Stimulated activated CD8-positive, alpha-beta memory T cell treated with anti-CD3 and anti-CD28 coated beads, Interleukin-7, amount 100 ng/mL, for 24 hours (primary cell): ENCODE data around the gene CFAP20.
"Not testable (repeated sequence)": the region's sequence is repeated elsewhere in the genome, so short reads cannot be mapped to it uniquely, and the experiment has no call there.

Source experiments
- DNase-seq: peaks from one replicate; pipeline ENCODE4 v3.0.0-alpha.2; 2020; ENCODE audit warnings: low read depth

CFAP20 gene

DNA sequence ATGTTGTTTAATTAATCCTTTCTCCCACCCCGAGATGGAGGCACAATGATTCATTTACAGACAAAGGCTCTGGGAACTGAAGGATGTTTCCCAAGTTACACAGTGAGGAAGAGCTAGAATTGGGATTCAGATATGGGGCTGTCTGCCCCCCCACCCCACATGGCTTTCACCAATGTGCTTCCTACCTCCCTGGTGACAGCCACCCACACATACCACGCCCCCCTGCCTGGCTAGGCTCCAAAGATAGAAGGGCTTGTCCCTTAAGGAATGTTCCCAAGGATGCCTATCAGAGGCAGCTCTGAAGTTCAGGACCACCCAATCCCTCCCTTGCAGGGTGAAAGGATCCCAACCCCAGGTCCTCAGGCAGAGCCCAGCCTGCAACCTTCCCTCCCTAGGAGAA is 32.9 kb downstream of the CFAP20 start:
- DNase-seq, result no peak

DNA sequence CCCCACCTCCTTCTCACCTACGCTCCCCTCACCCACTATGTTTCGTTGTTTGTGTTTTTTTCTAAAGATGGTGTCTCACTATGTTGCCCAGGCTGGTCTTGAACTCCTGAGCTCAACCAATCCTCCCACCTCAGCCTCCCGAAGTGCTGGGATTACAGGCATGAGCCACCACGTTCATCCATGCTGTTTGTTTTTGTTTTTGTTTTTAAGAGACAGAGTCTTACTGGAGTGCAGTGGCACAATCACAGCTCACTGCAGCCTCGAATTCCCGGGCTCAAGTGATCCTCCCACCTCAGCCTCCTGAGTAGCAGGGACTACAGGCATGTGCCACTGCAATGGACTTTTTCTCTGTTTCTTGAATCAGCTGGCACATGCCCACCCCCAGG is 33.6 kb downstream of the CFAP20 start:
- DNase-seq, result not testable (repeated sequence)

GRCh38 chr16:58094791-58095574 is 34.2 kb downstream of the CFAP20 start:
- DNase-seq, result no peak

DNA sequence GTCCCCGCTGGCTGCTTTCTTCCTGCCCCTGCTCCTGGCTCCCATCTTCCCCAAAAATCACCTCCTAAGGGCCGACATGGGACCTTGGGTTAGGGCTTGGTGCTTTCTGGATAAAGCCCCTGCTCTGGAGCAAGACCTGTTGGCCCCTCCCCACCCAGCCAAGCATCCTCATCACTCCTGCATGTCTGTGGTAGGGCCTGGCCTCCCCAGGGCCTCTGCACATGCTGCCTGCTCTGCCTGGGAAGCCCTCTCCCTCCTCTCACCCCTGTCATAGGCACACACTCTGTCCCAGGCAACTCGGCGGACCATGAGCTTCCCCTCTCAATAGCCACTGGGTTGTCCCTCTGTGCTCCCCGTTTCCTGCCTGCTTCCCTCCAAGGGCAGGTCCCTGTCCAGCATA is 35.2 kb downstream of the CFAP20 start:
- no peak for DNase-seq

DNA sequence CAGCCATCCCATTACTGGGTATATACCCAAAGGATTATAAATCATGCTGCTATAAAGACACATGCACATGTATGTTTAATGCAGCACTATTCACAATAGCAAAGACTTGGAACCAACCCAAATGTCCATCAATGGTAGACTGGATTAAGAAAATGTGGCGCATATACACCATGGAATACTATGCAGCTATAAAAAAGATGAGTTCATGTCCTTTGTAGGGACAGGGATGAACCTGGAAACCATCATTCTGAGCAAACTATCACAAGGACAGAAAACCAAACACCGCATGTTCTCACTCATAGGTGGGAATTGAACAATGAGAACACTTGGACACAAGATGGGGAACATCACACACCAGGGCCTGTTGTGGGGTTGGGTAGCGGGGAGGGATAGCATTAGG is 38.8 kb downstream of the CFAP20 start:
- DNase-seq, result not testable (repeated sequence)

GRCh38 chr16:58088091-58088490 is 41.1 kb downstream of the CFAP20 start:
- DNase-seq, result no peak

DNA sequence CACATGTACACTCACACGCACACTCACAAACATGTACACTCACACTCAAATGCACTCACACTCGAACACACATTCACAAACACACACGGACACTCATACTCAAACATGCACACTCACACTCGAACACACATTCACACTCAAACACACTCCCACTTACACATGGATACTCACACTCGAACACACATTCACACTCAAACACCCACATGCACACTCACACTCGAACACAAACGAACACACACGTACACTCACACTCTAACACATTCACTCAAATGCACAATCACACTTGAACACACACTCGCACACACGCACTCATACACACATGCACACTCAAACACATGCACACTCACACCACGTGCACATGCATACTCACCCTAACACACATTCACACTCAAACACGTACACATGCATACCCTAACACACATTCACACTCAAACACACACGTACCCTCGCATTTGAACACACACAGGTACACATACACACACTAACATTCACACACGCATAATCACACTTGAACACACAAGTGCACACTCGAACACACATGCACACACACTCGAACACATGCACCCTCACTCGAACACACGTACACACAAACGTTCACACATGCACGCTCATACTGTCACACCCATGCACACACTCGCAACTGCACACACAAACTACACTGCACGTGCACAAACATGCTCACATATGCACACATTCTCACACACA is 41.8 kb downstream of the CFAP20 start:
- no peak for DNase-seq

DNA sequence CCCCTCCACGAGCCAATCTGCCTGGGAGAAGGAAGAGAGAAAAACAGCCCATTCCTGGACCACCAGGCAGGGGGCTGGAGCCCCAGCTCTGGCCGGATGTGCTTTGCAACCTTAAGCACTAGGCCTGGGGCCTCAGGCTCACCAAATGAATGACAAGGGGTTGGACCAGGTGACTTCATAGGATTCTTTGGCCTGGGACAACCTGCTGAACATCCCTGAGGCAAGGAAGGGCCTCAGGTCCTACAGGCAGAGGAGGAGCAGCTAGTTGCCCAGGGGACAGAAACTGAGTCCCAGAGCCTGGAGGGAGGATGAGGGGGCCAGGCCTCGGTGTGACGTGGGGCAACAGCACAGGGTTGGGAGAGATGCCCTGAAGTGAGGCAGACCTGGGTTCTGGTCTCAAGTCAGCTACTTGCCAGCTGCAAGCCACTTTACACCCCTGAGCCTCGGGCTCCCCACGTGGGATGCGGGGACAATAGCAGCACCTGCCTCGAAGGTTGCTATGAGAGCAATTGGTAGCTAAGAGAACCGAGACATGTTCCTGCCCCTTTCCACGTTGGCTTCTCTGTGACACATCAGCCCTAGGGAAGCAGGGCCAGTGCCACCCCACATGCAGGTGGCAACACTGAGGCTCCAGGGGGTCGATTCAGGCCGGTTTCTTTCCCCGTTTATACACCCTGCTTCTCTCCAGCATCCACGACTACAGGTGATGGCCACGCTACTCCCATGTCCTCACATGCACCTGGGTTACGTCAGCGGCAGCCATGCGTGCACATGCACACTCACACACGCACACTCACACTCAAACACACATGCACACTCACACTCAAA is 42.6 kb downstream of the CFAP20 start:
- no peak for DNase-seq

- DNase-seq, result no peak
These were observed 43.5 kb downstream of the CFAP20 start for GRCh38 chr16:58085584-58086251.

DNA sequence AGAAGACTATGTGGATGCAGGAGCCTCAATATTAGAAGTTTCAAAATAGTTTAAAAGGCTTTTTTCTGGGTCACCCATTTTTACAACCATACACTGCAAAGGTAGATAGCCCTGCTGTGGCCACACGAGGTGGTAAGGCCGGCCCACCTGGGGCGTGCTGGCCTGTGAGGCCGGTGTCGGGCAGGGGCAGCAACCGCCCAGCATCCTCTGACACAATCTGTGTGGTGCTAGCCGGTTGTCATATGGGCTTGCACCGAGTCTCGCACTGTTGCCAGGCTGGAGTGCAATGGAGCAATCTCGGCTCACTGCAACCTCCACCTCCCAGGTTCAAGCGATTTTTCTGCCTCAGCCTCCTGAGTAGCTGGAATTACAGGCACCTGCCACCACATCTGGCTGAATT is 44.0 kb downstream of the CFAP20 start:
- no peak for DNase-seq

DNA sequence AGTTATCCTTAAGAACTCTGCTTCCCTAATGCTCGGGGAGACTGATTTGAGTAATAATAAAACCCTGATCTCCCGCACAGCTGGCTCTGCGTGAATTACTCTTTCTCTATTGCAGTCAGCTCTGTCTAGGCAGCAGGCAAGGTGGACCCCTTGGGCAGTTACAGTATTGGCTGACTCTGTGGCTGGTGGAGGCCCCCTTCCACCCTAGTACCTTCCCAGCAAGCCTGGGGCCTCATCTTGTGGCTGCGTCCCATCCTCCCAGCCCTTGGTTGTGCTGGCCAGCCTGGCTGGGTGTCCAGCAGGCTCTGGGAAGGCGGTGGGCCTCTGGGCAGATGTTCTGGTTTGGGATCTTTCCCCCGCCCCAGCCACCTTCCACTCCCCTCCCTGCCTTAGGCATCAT is 44.5 kb downstream of the CFAP20 start:
- no peak for DNase-seq

GRCh38 chr16:58082381-58082780 is 46.8 kb downstream of the CFAP20 start:
- no peak for DNase-seq

DNA sequence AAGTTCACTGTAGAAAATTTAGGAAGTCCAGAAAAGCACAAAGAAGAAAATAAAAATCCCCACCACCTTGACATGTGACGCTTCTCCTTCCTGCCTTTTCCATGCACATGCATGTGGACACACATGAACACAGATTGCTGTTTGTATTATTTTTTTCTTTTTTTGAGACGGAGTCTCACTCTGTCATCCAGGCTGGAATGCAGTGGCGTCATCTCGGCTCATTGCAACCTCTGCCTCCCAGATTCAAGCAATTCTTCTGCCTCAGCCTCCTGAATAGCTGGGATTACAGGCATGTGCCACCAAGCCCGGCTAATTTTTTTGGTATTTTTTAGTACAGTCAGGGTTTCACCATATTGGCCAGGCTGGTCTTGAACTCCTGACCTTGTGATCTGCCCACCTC is 48.5 kb downstream of the CFAP20 start:
- not testable (repeated sequence) for DNase-seq

DNA sequence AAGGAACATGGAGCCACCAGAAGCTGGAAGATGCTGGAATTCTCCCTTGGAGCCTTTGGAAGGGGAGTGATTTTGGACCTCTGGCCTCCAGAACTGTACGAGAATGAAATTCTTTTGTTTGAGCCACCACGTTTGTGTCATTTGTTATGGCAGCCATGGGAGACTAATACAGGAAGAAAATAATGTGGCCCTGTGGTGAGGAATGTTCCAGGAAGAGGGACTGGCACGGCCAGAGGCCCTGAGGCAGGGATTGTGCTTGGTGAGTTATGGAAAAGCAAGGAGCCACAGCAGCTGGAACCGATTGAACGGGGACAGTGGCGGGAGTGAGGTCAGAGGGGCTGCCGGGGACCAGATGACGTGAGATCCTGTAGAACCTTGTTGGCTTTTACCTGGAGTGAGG is 51.4 kb downstream of the CFAP20 start:
- DNase-seq, result no peak

- DNase-seq, result no peak
These were observed 52.7 kb downstream of the CFAP20 start for GRCh38 chr16:58076514-58076913.

GRCh38 chr16:58074657-58075056 is 54.5 kb downstream of the CFAP20 start:
- no peak for DNase-seq

DNA sequence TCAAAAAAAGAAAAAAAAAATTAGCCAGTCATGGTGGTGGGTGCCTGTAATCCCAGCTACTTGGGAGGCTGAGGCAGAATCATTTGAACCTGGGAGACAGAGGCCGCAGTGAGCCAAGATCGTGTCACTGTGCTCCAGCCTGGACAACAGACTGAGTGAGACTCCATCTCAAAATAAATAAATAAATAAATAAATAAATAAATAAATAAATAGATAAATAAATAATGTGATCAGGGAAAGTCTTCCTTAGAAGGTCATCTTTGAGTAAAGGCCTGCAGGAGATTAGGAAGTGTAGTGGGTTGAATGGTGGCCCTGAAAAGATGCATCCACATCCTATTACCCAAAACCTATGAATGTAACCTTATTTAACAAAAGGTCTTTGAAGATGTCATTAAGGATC is 56.1 kb downstream of the CFAP20 start:
- not testable (repeated sequence) for DNase-seq

GRCh38 chr16:58072134-58072533 is 57.0 kb downstream of the CFAP20 start:
- not testable (repeated sequence) for DNase-seq

DNA sequence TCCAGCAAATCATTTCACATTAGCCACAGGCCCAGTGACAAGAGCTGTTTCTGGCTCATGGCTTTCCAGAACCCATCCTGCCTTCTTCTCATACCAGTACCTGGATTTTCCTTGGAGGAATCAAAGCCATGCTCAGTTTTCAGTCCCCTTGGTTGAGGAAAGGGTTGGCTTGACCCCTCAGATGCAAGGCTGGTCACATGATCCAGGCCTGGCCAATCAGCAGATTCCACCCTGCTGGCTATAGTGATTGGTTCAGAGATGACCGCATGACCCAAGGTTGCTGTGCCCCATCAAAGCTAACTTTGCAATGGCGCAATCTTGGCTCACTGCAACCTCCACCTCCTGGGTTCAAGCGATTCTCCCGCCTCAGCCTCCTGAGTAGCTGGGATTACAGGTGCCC is 58.6 kb downstream of the CFAP20 start:
- no peak for DNase-seq
